Spleen (tissue), 11 donors: ENCODE data around the gene NFE2L3. TPM values are rescaled to one million over a fixed set of nuclear protein-coding genes. Genes with fewer than 3 reads are reported as not detected.
"Not testable (repeated sequence)": the region's sequence is repeated elsewhere in the genome, so short reads cannot be mapped to it uniquely, and the experiment has no call there.

Source experiments
- DNase-seq: peaks from one replicate; pipeline ENCODE4 v3.0.0-alpha.2; 2020
- H3K27ac ChIP-seq, 8 donors: fragments of 200-600 bp; sonication (generic) in 7 of 8; 1 replicate in 4 of 8; 2 replicates in 4 of 8; pipeline versions ENCODE4 v1.5.0 to v1.8.0; 2016 to 2021; ENCODE audit warnings: inconsistent platforms in 4 of 8, mild to moderate bottlenecking in 4 of 8, moderate library complexity in 1 of 8
- H3K27me3 ChIP-seq, 7 donors: fragments of 200-600 bp; sonication (generic) in 6 of 7; replicated peaks in 1 of 7; 1 replicate in 4 of 7; 2 replicates in 3 of 7; pipeline versions ENCODE4 v1.5.0 to v1.8.0; 2016 to 2021; ENCODE audit warnings: inconsistent platforms in 3 of 7, mild to moderate bottlenecking in 1 of 7
- H3K36me3 ChIP-seq, 6 donors: fragments of 200-600 bp; sonication (generic) in 5 of 6; 1 replicate in 4 of 6; 2 replicates in 2 of 6; pipeline versions ENCODE4 v1.5.0 to v1.8.0; 2016 to 2021; ENCODE audit warnings: inconsistent platforms in 2 of 6
- H3K4me1 ChIP-seq, 6 donors: fragments of 200-600 bp; sonication (generic) in 5 of 6; 1 replicate in 3 of 6; 2 replicates in 3 of 6; pipeline versions ENCODE4 v1.5.0 to v1.8.0; 2016 to 2021; ENCODE audit warnings: inconsistent platforms in 3 of 6
- H3K4me3 ChIP-seq, 8 donors: fragments of 200-600 bp; sonication (generic) in 7 of 8; 1 replicate in 4 of 8; 2 replicates in 4 of 8; pipeline versions ENCODE4 v1.5.0 to v1.8.0; 2016 to 2021; ENCODE audit warnings: inconsistent platforms in 4 of 8, mild to moderate bottlenecking in 4 of 8, moderate library complexity in 2 of 8
- H3K9me3 ChIP-seq, 8 donors: fragments of 200-600 bp; sonication (generic) in 7 of 8; 1 replicate in 4 of 8; 2 replicates in 4 of 8; pipeline versions ENCODE4 v1.5.0 to v1.8.0; 2016 to 2021; ENCODE audit warnings: inconsistent platforms in 4 of 8
- CTCF ChIP-seq, 11 experiments: fragments of 200-600 bp in 7 of 11; fragments of 450-650 bp in 4 of 11; sonication (generic) in 4 of 11; IDR thresholded peaks in 8 of 11; conservative IDR thresholded peaks in 3 of 11; 1 replicate in 7 of 11; 2 replicates in 4 of 11; pipeline versions ENCODE4 v1.4.0 to v1.8.0; 2016 to 2021; ENCODE audit warnings: antibody characterized with exemption in 11 of 11, inconsistent platforms in 4 of 11, mild to moderate bottlenecking in 1 of 11
- POLR2A ChIP-seq, 3 donors: fragments of 450-650 bp; IDR thresholded peaks; one replicate each; pipeline ENCODE4 v1.5.1; 2017; ENCODE audit warnings: antibody characterized with exemption in 3 of 3, mild to moderate bottlenecking in 1 of 3
- POLR2AphosphoS5 ChIP-seq, 3 donors: sonication (generic); formaldehyde crosslinking; IDR thresholded peaks; one replicate each; pipeline ENCODE4 v1.5.1; 2017; ENCODE audit warnings: antibody characterized with exemption in 3 of 3
- WGBS, 5 donors: extraction: QIAGEN DNeasy Blood & Tissue Kit in 3 of 5; methylation state at CpG; one replicate each; pipeline versions ENCODE4 v1.1.5 to v1.1.7; 2013 to 2018; 5-methylcytosine and 5-hydroxymethylcytosine counted together
- intact Hi-C: fragments of 100-400 bp; cut with DNase I; formaldehyde crosslinking; loops from one replicate; pipeline ENCODE4 v1.15.0; 2023; ENCODE audit warnings: low total_unique reads
- polyA plus RNA-seq, 3 donors: library from polyadenylated mRNA; stranded (reverse); fragments of 200-250 nt; gene quantifications; one replicate each; pipeline ENCODE4 v1.2.1, GENCODE V29; 2013
- total RNA-seq, 7 donors: library from RNA; depleted of rRNA in 3 of 7; stranded (reverse); fragments of >200 nt in 3 of 7; fragmentation: NEBNext Ultra II Directional in 4 of 7; extraction: Animal tissue kit (Norgen Biotek cat#: 25700) in 4 of 7; gene quantifications; one replicate each; pipeline versions ENCODE4 v1.1.0 to v1.2.1, GENCODE V29; 2016 to 2021
- donor health status: healthy with polysubstance abuse.
- donor health status: DM: no; HTN: no; CAD: no; lungs with moderate emphysema.
- donor health status: DM: no; HTN: no; CAD: no.
- donor health status: Bipolar disorder and iron deficiency.
- donor health status: healthy.
- donor health status: DM: no; HTN: no; CAD: no.
- donor health status: DM: yes; HTN: yes; CAD: no.

Gene NFE2L3
- total and polyA plus RNA-seq, 10 donors, result 4.9 to 12.7 (median 7.8) TPM

- H3K4me1 ChIP-seq, result no peaks in the 10 kb centered on the region
- TF ChIP-seq POLR2AphosphoS5 (IDR thresholded peaks at IDR 0.05) (no peak), POLR2A (IDR thresholded peaks at IDR 0.05) (no peak), CTCF (IDR thresholded peaks at IDR 0.05 in 8 of 11, conservative IDR thresholded peaks at IDR 0.05 in 3 of 11) (no peak)
- H3K27me3 ChIP-seq, result peaks cover 0 to 8% (median 0%) of the 10 kb centered on the region in 7 donors
- DNase-seq, result no peak
- 90 to 96% (median 92%) methylated on average over 6 of the region's 6 CpGs for WGBS, 5 donors
- no peak overlapping the region for H3K4me3 ChIP-seq
- H3K9me3 ChIP-seq, result no peaks in the 10 kb centered on the region
- intact Hi-C loops, result no loop called here
- no peak overlapping the region for H3K27ac ChIP-seq
- H3K36me3 ChIP-seq, result no peaks in the 10 kb centered on the region
Measured at GRCh38 chr7:26117970-26118369, 34.0 kb upstream of the NFE2L3 start.

GRCh38 chr7:26122745-26123144 is 29.3 kb upstream of the NFE2L3 start:
- intact Hi-C loops, result no loop called here
- Histone ChIP-seq H3K27me3 (peaks cover 0 to 8% (median 0%) of the 10 kb centered on the region in 7 donors), H3K27ac (no peak overlapping the region), H3K4me1 (peaks cover 0 to 8% (median 0%) of the 10 kb centered on the region in 6 donors), H3K36me3 (no peaks in the 10 kb centered on the region), H3K4me3 (no peak overlapping the region), H3K9me3 (no peaks in the 10 kb centered on the region)
- no peak for DNase-seq
- WGBS, 5 donors, result 66 to 95% (median 84%) methylated on average over 4 of the region's 4 CpGs
- TF ChIP-seq CTCF (IDR thresholded peaks at IDR 0.05 in 8 of 11, conservative IDR thresholded peaks at IDR 0.05 in 3 of 11), result no peak
- TF ChIP-seq POLR2AphosphoS5 (IDR thresholded peaks at IDR 0.05), result no peak
- TF ChIP-seq POLR2A (IDR thresholded peaks at IDR 0.05), result no peak

- H3K4me1 ChIP-seq, H3K4me3 ChIP-seq, H3K27me3 ChIP-seq, intact Hi-C loops, DNase-seq, H3K9me3 ChIP-seq, H3K27ac ChIP-seq, H3K36me3 ChIP-seq: not testable (repeated sequence)
- WGBS, 5 donors, result 82 to 89% (median 87%) methylated on average over 4 of the region's 4 CpGs
Measured at GRCh38 chr7:26124775-26125174, 27.2 kb upstream of the NFE2L3 start.

GRCh38 chr7:26127411-26127810 is 24.6 kb upstream of the NFE2L3 start:
- no peak for TF ChIP-seq POLR2AphosphoS5 (IDR thresholded peaks at IDR 0.05)
- TF ChIP-seq CTCF (IDR thresholded peaks at IDR 0.05 in 8 of 11, conservative IDR thresholded peaks at IDR 0.05 in 3 of 11), result no peak
- TF ChIP-seq POLR2A (IDR thresholded peaks at IDR 0.05), result no peak
- 49 to 81% (median 55%) methylated on average over 6 of the region's 6 CpGs for WGBS, 5 donors
- Histone ChIP-seq H3K27me3 (peaks cover 0 to 5% (median 0%) of the 10 kb centered on the region in 7 donors), H3K4me3 (no peak overlapping the region), H3K27ac (no peak overlapping the region), H3K4me1 (peaks cover 0 to 9% (median 0%) of the 10 kb centered on the region in 6 donors), H3K36me3 (no peaks in the 10 kb centered on the region), H3K9me3 (no peaks in the 10 kb centered on the region)
- DNase-seq, result no peak
- intact Hi-C loops, result no loop called here

- no peak for TF ChIP-seq POLR2AphosphoS5 (IDR thresholded peaks at IDR 0.05)
- no peak for TF ChIP-seq CTCF (IDR thresholded peaks at IDR 0.05 in 8 of 11, conservative IDR thresholded peaks at IDR 0.05 in 3 of 11)
- TF ChIP-seq POLR2A (IDR thresholded peaks at IDR 0.05), result no peak
- H3K9me3 ChIP-seq, result no peaks in the 10 kb centered on the region
- no peak overlapping the region for H3K27ac ChIP-seq
- DNase-seq, result no peak
- intact Hi-C loops, result no loop called here
- H3K36me3 ChIP-seq, result no peaks in the 10 kb centered on the region
- H3K27me3 ChIP-seq, result peaks cover 0 to 5% (median 0%) of the 10 kb centered on the region in 7 donors
- H3K4me1 ChIP-seq, result peaks cover 0 to 9% (median 0%) of the 10 kb centered on the region in 6 donors
- H3K4me3 ChIP-seq, result no peak overlapping the region
- 85 to 92% (median 89%) methylated on average over 12 of the region's 12 CpGs for WGBS, 5 donors
Measured at GRCh38 chr7:26131056-26131589, 20.9 kb upstream of the NFE2L3 start.
